Measurements from ENCODE around the gene HDAC7.

The HDAC7 gene

DNA sequence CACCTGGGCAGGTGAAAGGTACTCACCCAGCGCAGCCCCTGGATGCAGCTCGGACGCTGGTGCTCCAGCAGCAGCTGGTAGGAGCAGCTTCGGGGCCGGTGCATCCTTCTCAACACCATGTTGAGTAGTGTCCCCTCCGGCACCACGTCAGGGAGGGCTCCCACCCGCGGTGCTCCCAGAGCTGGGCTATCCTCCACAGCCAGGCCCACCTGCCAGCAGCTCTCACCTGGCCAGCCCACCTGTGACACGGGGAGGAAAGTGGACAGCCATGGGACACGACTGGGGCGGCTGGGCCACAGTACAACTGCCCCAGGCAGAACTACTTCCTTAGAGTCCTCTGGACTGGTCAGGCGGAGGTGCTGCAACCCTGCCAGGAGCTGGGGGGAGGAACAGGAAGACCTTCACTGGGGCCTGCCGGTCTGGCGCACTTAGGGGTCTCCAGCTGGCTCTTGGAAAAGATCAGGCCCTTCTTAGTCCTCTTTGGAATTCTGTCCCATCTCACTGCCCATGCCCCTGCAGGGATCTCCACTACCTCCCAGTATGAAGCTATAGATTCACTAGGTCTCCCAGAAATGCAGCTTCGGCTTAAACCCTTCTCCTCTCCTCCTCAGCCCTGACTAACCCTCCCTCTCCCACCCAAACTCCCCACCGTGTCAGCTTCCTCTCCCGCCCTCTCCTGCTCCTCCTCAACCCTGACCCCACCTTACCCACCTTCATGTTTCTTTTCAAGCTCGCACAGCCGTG, 61.7 kb downstream of the HDAC7 start:
- no peak for DNase-seq

DNA sequence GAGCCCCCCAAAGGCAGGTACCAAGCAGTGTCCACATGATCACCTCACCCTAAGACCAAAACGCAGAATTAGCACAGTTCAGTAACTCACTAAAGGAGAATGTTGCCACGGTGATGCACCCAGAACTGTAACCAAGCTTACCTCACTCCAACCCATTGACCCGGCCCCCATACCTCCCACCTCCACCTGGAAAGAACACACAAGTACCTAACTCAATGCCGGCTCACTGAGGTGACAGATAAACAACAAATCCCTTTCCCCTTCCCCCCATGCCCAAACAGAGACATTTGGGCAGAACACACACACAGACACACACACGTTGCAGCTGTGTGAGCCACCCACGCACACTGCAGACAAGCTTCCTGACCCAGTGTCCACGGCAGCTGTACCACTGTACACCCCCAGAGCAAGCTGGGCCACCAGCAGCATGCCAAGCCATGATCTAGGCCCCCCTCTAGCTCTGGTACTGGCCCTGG, 62.3 kb downstream of the HDAC7 start:
- no peak for DNase-seq

DNA sequence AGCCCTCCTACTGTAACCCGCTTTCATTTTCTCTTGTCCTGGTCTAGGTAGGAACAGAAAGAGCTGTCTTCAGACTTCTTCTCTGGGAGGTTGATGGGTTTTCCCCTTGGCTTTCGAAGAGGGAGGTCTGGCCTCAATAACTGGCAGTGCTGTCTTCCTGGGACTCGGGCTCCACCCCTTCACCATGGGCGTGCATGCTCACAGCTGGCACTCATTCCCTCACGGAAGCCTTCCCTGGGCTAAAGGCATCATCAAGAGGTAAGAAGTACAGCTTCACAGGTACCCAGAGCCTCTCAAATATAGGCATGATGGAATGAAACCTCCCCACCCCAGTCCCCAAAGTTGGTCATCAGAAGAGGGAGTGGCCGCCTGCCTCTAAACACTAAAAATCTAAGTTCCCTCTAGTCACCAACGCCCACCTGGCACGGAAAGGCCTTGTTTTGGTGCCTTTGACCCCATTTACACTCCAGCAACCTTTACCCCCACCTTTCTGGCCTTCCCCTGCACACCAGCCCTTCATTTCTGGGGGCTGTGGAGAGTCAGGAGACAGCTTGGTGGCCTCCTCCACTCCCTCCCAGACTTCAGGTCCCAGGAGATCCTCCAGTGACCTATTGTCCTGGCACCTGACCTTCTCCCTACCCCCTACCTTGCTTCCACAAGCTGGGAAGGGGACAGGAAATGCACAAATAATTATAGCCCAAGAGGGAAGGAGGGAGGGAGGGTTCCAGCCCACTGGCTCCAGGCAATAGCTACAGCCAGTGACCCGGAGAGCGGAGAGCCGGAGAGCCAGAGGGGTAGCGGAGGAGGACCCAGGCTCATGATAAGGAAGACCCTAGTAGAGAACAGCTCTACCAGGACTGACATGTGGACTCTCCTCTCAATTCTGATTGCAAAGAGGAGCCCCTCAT, 63.8 kb downstream of the HDAC7 start:
- no peak for DNase-seq

DNA sequence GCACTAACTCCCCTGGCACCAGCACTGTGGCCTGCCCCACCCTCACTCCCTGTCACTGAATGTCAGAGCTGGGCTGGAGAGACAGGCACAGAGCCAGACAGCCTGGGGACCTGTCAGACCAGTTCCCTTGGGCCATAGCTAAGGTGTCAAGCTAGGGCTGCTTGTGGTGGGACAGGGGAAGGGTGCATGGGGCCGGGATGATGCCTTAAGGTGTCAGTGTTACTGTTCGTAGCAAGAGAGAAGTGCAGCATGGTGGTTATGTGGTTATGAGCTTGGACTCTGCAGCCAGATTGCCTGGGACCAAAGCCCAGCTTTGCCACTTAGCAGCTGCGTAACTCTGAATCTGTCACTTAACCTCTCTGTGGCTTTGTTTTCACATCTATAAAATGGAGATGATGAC, 64.8 kb downstream of the HDAC7 start:
- DNase-seq = peak; percentile 44

DNA sequence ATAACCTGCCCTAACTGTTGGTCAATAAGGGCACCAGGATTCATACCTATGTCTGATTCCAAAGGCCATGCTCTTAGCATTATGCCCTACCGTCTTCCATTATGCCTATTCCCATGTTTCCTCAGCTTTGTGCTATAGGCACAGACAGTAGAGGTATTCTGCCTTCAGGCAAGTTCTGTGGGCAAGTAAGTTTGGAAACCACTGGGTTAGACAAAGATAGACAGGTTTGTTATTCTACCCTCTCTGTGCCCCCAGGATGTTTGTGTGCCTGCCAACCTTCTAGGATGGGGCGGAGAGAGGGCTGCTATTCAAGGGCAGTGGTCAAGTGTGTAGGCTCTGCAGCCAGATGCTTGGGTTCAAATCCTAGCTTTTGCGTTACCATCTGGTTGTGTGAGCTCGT, 65.6 kb downstream of the HDAC7 start:
- DNase-seq = no peak

DNA sequence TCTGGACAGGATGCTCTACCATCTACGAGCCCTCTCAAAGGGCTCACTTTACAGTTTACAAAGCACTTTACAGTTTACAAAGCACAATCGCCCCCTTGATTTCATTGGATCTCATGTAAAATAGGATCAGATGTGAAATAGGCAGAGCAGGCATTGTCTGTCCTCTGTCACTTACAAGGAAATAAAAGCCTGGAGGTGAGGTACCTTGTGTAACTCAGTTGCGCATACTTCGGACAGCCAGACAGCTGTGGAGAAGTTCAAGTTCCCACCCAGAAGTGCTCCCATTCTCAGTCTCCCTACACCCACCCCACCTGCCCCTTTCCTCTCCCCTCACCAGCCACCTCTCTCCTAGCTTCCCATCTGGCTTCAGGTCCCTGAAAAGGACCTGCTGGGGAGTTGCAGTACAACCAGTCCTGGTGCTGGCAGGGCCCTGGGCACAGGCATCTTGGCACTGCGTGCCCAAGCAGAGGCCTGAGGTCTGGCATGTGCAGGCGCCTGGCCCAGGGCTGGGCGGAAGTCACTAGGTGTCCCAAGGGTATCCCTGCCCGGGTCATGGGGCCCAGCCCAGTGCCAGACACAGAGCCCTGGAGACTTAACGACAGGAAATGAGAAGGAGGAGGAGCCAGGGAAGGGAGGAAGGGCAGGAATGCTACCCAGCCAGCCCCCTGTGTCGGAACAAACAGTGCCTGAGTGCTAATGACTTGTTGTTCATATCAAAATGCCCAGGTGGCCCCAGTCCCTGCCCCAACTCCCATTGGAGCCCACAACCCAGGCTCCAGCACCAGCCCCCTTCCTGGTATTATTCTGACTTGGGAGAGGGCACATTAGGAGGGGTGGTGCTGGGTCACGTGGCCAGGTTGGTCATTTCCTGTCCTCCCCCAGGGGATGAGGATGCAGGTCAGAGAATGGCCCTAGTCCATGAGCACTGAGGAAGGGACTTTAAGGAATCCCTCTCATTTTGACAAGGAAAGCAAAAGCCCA, 66.4 kb downstream of the HDAC7 start:
- no peak for DNase-seq

DNA sequence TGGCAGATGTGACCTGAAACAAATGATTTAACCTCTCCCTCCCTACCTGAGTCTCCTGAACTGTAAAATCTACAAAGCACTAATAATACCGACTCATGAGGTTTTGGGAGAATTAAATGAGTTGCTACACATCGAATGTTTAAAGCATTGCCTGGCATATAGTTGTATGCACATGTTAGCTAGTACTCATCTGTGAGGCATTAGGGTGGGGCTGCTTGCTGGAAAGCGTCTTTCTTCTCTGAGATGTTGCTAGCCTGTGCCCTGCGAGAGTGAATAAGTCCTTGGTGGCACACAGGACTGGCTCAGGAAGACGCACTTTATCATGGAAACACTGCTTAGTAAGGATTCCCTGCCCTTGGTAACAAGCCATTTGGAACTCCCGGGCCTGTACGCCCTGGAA, 67.2 kb downstream of the HDAC7 start:
- DNase-seq = no peak

DNA sequence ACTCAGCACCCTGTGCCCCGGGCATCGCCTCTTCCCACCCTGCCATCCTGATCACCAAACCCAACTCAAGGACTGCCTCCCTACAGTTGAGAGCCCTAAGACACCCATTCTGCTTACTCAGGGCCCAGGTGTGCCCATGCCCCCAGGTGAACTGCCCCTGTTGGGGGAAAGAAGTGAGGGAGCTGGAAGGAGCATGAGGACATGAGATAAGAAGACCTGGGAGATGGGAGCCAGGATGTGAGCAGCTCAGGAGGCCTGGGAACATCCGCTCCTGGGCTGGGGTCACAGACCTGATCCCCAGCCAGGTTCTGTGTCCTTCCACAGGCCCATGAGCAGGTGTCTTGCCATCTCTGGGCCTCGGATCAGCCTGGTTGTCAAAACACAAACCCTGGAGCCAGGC, 67.6 kb downstream of the HDAC7 start:
- no peak for DNase-seq

DNA sequence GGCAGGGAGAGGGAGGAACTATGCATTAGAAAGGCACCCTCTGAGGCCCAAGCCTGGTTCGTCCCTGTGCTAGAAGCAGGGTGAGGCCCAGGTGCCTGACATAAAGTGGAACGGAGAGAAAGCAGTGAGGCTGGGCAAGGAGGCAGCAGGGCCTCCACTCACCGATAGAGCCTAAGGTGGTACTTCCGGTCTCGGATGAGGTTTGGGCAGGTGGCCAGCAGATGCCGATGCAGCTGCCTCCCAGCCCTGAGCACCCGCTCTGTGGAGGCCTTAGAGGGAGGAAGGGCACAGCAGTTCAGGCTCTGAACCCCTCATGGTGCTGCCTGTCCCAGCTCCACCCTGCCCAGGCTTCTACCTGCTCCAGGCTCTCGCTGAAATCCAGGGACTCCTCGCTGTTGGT, 68.1 kb downstream of the HDAC7 start:
- DNase-seq = no peak

DNA sequence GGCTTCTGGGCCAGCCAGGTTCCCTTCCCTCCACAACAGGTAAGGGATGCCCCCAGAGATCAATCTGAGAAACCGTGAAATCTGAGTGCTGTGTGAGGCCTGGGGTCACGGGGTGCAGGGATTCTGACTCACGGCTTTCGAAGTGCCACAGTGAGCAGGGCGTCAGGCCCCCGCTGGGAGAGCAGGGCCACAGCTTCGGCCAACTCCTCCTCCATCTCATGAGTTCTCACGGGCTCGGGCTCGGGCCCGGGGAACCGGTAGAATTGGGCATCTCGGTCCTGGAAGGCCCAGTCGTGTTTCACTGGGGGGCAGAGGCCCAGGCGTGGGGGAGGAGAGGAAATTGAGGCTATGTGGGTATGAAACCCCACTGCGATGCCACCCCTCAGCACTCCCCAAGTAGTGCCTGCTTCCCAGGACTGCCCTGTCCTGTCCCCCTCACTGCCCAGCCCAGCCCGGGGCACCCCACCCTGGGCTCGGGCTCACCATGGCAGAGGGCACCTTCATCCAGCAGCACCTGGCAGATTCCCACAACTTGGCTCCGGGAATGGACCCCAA, 68.7 kb downstream of the HDAC7 start:
- no peak for DNase-seq

DNA sequence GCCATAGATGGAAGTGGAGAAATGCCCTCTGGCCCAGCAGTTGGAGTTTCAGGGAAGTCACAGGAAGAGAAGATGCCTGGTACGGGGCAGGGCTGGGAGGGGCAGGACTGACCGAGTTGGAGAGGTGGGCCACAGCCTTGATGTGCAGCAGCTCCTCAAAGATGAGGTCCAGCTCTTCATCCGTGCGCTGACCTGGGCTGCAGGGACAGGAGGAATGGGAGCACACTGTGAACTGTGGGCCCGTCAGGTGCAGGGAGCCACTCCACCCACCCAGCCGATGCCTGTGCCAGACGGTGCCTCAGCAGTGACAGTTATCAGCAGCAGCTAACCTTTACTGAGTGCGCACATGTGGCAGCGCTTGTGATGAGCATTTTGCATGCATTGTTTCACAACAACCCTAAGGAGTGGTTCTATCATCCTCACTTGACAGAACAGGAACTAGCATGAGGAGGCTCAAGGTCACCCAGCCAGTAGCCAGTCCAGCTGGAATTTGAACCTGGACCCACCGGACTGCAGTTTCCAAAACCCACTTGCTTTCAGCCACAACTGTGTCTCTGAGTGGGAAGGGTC, 69.4 kb downstream of the HDAC7 start:
- DNase-seq = peak; percentile 26

DNA sequence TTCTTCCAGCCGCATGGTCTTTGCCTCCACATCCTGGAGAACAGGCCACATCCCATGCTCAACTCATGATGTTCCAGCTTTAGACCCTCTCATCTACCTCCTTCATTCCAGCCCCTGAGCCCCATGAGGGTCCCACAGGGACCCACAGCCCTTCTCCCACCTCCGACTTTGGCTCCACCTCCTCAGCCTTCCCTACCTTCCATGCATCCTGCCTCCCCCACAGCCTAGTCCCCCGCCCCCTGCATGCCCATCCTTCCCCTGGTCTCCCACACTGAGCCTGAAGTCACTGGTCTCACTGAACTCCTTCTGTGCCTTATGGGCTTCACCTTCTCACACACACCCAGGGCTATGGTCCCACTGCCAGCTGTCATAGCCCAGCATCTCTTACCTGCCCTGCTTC, 70.8 kb downstream of the HDAC7 start:
- no peak for DNase-seq

DNA sequence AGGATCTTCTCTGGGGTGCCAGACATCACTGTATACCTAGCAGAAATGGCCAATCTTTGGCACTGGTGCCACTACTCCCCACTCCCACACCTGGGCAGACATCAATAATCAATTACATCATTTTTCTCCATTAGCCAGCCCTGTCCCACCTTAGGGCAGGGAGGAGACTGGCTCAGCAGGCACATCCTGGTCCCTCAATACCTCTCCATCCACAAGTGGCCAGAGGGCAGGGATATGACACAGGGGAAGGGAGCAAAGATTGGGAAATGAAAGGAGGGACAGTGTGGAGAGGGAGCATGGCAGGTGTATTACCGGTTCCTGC, 71.2 kb downstream of the HDAC7 start:
- no peak for DNase-seq

DNA sequence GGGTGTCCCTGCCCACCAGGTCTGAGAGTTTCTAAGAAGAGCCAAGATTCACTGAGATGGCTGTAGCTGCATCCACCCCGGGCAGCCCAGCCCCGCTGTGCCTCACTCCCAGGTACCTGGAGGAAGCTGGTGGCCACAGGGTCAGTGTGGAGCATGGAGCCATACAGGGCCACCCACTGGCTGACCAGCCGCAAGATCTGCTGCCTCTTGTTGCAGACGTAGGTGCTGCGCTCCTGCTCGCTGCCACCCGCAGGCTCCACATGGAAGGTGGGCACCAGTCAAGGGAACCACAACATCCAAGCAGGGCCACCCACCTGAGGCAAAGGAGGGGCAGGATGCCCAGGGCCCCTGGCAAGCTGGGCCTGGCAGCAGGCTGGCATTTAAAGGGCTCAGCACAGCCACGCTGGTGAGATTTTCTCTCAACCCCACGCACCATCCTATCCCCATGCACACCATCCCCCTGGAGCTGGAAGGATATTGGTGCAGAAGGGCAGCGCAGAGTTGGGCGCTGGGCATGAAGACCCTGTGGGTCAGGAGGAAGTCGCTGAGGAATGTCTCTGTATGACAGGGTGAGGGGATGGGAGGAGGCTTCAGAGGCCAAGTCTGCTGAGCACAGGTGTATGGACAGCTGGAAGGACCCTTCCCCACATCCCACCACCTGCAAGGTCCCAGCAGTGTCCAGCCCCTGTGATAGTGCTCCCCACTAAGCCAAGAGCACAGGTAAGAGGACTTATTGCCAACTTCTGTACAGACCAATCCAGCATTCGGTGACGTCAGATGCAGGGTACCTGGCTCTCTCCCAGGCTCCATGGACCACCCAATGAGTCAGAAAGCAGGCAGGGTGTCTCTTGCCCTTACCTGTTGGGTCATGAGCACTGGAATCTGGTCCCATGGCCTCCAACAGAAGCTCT, 71.9 kb downstream of the HDAC7 start:
- no peak for DNase-seq

DNA sequence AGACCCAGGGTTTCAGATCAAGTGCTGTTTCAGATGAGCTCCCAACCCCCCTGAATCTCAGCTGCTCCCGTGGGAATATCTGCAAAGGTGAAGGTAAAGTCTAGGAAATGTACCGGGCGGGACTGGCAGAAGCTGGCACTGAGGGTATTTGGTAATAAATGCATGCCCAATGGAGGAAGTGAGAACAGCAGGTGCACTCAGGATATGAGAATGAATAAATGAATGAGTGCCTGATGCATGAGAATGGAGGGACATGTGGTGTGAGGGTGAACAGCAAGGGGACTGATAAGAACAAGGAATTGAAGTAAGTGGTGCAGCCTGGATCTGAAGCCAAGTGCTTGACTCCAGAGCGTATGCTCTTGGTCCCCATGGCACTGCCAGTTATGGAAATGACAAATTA, 72.6 kb downstream of the HDAC7 start:
- DNase-seq = no peak

DNA sequence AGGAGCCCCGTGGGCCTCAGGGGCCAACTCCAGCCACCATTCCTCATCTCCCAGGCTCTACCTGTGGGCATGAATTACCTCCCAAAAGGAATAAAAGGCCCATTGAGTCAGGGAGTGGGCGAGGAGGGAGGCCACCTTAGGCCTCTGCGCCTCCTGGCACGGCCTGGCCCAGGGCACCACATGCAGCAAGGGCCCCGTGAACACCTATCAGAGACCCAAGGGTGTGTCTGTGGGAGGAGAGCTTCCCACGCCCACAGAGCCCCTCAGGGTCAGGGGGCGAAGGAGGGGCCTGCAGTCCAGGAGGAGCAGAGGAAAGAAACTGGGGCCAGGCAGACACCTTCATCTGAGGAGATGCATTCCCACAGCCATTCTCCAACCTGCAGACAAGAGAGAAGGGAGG, 73.2 kb downstream of the HDAC7 start:
- no peak for DNase-seq

DNA sequence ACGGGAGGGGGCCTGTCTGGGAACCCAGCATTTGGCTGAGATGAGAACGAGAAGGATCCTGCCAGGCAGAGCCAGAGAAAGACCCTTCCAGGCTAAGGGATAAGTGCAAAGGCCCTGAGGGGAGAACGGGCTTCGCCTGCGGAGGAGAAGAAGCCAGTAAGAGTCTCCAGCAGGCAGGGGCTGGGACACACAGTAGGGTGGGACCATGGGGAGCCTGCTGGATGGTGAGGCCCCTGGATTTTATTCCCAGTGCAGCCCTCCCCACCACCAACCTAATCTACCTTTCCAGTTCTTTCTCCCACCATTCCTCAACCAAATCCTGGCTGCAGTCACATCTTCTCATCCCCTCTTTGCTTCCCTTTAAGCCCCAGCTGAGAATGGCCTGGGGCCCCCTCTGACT, 73.6 kb downstream of the HDAC7 start:
- no peak for DNase-seq

DNA sequence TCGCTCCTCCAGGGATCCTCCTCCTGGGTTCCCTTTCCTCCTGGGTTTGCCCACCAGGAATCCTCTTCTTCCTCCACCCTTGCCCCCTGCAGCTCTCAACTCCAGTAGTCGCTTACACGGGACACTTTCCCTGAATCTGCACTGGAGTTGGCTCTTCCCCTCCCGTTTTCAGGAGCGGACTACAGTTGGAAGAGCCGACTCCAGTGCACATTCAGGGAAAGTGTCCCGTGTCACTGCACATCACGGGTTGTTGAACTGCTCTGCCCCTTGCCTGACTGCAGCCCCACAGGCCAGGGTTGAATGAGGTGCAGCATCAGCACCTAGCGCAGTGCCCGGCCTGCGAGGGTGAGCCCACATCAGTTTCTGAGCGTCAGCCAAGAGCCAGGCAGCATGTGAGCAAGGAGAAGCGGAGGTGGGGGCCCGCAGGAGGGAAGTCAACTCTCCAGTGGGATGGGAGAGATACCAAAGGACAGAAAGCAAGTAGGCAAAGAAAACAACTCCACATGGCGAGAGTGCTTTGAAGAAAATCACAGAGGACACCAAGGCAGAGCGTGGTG, 74.1 kb downstream of the HDAC7 start:
- no peak for DNase-seq

DNA sequence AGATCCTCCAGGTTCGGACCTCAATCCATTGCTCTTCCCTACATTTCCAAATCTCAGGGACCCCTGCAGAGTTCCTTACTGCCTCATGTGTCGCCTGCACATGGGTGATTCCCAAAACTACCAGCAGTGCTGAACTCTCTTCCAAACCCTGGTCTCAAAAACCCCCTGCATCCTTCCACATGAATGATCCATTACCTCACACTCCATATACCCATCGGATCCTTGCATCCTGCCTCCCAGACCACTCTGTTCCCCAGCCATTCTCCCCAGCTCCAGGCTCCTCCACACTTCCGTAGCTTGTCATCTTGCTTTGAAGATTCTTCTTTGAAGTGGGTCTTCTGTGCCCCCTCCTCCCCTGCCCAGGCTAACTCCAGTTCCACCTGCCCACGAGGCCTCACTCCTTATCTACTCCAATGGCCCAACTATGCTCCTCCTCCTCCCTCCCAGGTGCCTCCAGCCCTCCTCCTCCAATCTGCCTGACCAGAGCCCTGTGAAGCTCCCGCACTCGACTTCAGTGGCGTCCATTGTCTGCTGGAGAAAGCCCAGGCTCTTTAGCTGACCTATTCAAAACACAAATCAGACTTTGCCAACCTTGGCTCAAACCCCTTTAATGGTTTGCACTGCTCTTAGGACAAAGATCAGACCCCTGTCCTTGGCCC, 74.8 kb downstream of the HDAC7 start:
- DNase-seq = no peak

DNA sequence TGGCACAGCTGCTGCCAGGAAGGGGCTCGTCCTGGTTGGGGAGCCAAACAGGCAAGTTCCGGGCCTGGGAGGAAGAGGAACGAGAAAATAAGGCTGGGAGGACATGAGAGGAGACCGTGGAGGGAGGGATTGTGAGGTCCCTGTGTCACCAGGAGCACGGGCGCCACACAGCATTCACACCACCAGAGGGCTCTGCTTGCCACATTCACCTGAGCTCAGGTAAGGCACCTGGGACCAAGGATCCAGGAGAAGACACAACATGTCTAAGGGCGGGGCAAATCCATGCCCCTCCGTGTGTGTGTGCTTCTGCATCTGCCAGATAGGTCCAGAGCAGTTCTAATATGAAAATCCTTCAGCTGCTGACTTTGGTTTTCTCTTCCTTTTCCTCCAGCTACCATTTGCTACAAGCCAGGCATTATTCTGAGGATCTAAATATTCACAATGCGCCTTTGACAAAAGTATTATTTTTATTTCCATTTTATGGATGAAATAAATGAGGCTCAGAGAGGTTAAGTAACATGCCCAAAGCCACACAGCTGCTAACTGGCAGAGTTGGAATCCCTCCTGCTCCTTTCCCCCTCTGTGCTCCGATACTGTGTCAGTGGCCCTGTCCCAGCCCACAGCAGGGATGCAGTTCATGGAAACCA, 75.6 kb downstream of the HDAC7 start:
- DNase-seq = peak; percentile 43

Data from hematopoietic multipotent progenitor cell treated with erythropoietin and hydrocortisone succinate and interleukin-3 and kit ligand, for 6 days (in vitro differentiated cells).